Spleen (tissue), 11 donors: ENCODE results near the gene PDC. TPM values are rescaled to one million over a fixed set of nuclear protein-coding genes. Genes with fewer than 3 reads are reported as not detected.
"Not testable (repeated sequence)": the region's sequence is repeated elsewhere in the genome, so short reads cannot be mapped to it uniquely, and the experiment has no call there.

Experiments
- DNase-seq: peaks from one replicate; pipeline ENCODE4 v3.0.0-alpha.2; 2020
- H3K27ac ChIP-seq, 8 donors: fragments of 200-600 bp; sonication (generic) in 7 of 8; 1 replicate in 4 of 8; 2 replicates in 4 of 8; pipeline versions ENCODE4 v1.5.0 to v1.8.0; 2016 to 2021; ENCODE audit warnings: inconsistent platforms in 4 of 8, mild to moderate bottlenecking in 4 of 8, moderate library complexity in 1 of 8
- H3K27me3 ChIP-seq, 7 donors: fragments of 200-600 bp; sonication (generic) in 6 of 7; replicated peaks in 1 of 7; 1 replicate in 4 of 7; 2 replicates in 3 of 7; pipeline versions ENCODE4 v1.5.0 to v1.8.0; 2016 to 2021; ENCODE audit warnings: inconsistent platforms in 3 of 7, mild to moderate bottlenecking in 1 of 7
- H3K36me3 ChIP-seq, 6 donors: fragments of 200-600 bp; sonication (generic) in 5 of 6; 1 replicate in 4 of 6; 2 replicates in 2 of 6; pipeline versions ENCODE4 v1.5.0 to v1.8.0; 2016 to 2021; ENCODE audit warnings: inconsistent platforms in 2 of 6
- H3K4me1 ChIP-seq, 6 donors: fragments of 200-600 bp; sonication (generic) in 5 of 6; 1 replicate in 3 of 6; 2 replicates in 3 of 6; pipeline versions ENCODE4 v1.5.0 to v1.8.0; 2016 to 2021; ENCODE audit warnings: inconsistent platforms in 3 of 6
- H3K4me3 ChIP-seq, 8 donors: fragments of 200-600 bp; sonication (generic) in 7 of 8; 1 replicate in 4 of 8; 2 replicates in 4 of 8; pipeline versions ENCODE4 v1.5.0 to v1.8.0; 2016 to 2021; ENCODE audit warnings: inconsistent platforms in 4 of 8, mild to moderate bottlenecking in 4 of 8, moderate library complexity in 2 of 8
- H3K9me3 ChIP-seq, 8 donors: fragments of 200-600 bp; sonication (generic) in 7 of 8; 1 replicate in 4 of 8; 2 replicates in 4 of 8; pipeline versions ENCODE4 v1.5.0 to v1.8.0; 2016 to 2021; ENCODE audit warnings: inconsistent platforms in 4 of 8
- CTCF ChIP-seq, 11 experiments: fragments of 200-600 bp in 7 of 11; fragments of 450-650 bp in 4 of 11; sonication (generic) in 4 of 11; IDR thresholded peaks in 8 of 11; conservative IDR thresholded peaks in 3 of 11; 1 replicate in 7 of 11; 2 replicates in 4 of 11; pipeline versions ENCODE4 v1.4.0 to v1.8.0; 2016 to 2021; ENCODE audit warnings: antibody characterized with exemption in 11 of 11, inconsistent platforms in 4 of 11, mild to moderate bottlenecking in 1 of 11
- POLR2A ChIP-seq, 3 donors: fragments of 450-650 bp; IDR thresholded peaks; one replicate each; pipeline ENCODE4 v1.5.1; 2017; ENCODE audit warnings: antibody characterized with exemption in 3 of 3, mild to moderate bottlenecking in 1 of 3
- POLR2AphosphoS5 ChIP-seq, 3 donors: sonication (generic); formaldehyde crosslinking; IDR thresholded peaks; one replicate each; pipeline ENCODE4 v1.5.1; 2017; ENCODE audit warnings: antibody characterized with exemption in 3 of 3
- WGBS, 5 donors: extraction: QIAGEN DNeasy Blood & Tissue Kit in 3 of 5; methylation state at CpG; one replicate each; pipeline versions ENCODE4 v1.1.5 to v1.1.7; 2013 to 2018; 5-methylcytosine and 5-hydroxymethylcytosine counted together
- intact Hi-C: fragments of 100-400 bp; cut with DNase I; formaldehyde crosslinking; loops from one replicate; pipeline ENCODE4 v1.15.0; 2023; ENCODE audit warnings: low total_unique reads
- polyA plus RNA-seq, 3 donors: library from polyadenylated mRNA; stranded (reverse); fragments of 200-250 nt; gene quantifications; one replicate each; pipeline ENCODE4 v1.2.1, GENCODE V29; 2013
- total RNA-seq, 7 donors: library from RNA; depleted of rRNA in 3 of 7; stranded (reverse); fragments of >200 nt in 3 of 7; fragmentation: NEBNext Ultra II Directional in 4 of 7; extraction: Animal tissue kit (Norgen Biotek cat#: 25700) in 4 of 7; gene quantifications; one replicate each; pipeline versions ENCODE4 v1.1.0 to v1.2.1, GENCODE V29; 2016 to 2021
- donor health status: healthy with polysubstance abuse.
- donor health status: DM: no; HTN: no; CAD: no; lungs with moderate emphysema.
- donor health status: DM: no; HTN: no; CAD: no.
- donor health status: Bipolar disorder and iron deficiency.
- donor health status: healthy.
- donor health status: DM: no; HTN: no; CAD: no.
- donor health status: DM: yes; HTN: yes; CAD: no.

PDC gene
- total and polyA plus RNA-seq, 10 donors, result not detected

GRCh38 chr1:186473047-186473446 is 12.1 kb upstream of the PDC start:
- TF ChIP-seq POLR2AphosphoS5 (IDR thresholded peaks at IDR 0.05) (no peak), CTCF (IDR thresholded peaks at IDR 0.05 in 8 of 11, conservative IDR thresholded peaks at IDR 0.05 in 3 of 11) (no peak), POLR2A (IDR thresholded peaks at IDR 0.05) (no peak)
- intact Hi-C loops, result no loop called here
- no peaks in the 10 kb centered on the region for H3K4me1 ChIP-seq
- H3K9me3 ChIP-seq, result no peaks in the 10 kb centered on the region
- DNase-seq, result no peak
- no peak overlapping the region for H3K27ac ChIP-seq
- H3K4me3 ChIP-seq, result no peak overlapping the region
- H3K27me3 ChIP-seq, result no peaks in the 10 kb centered on the region
- WGBS, 5 donors, result 68 to 85% (median 75%) methylated on average over 4 of the region's 4 CpGs
- no peaks in the 10 kb centered on the region for H3K36me3 ChIP-seq

GRCh38 chr1:186465946-186466345 is 5.0 kb upstream of the PDC start:
- H3K27me3 ChIP-seq, result no peaks in the 10 kb centered on the region
- intact Hi-C loops, result no loop called here
- H3K4me1 ChIP-seq, result no peaks in the 10 kb centered on the region
- no peak for DNase-seq
- no peaks in the 10 kb centered on the region for H3K9me3 ChIP-seq
- no peak for TF ChIP-seq POLR2A (IDR thresholded peaks at IDR 0.05)
- no peak for TF ChIP-seq POLR2AphosphoS5 (IDR thresholded peaks at IDR 0.05)
- no peak for TF ChIP-seq CTCF (IDR thresholded peaks at IDR 0.05 in 8 of 11, conservative IDR thresholded peaks at IDR 0.05 in 3 of 11)
- H3K36me3 ChIP-seq, result no peaks in the 10 kb centered on the region
- H3K4me3 ChIP-seq, result no peak overlapping the region
- no peak overlapping the region for H3K27ac ChIP-seq
- 58 to 68% (median 65%) methylated on average over 2 of the region's 2 CpGs for WGBS, 5 donors

- DNase-seq, H3K27me3 ChIP-seq, H3K27ac ChIP-seq, H3K9me3 ChIP-seq, H3K4me1 ChIP-seq, intact Hi-C loops, H3K4me3 ChIP-seq, H3K36me3 ChIP-seq: not testable (repeated sequence)
Observed at GRCh38 chr1:186465491-186465890, 4.6 kb upstream of the PDC start.

- no peak overlapping the region for H3K27ac ChIP-seq
- no peaks in the 10 kb centered on the region for H3K9me3 ChIP-seq
- DNase-seq, result no peak
- no peaks in the 10 kb centered on the region for H3K4me1 ChIP-seq
- no peaks in the 10 kb centered on the region for H3K27me3 ChIP-seq
- WGBS, 5 donors, result 84 to 93% (median 85%) methylated on average over 3 of the region's 3 CpGs
- H3K36me3 ChIP-seq, result no peaks in the 10 kb centered on the region
- intact Hi-C loops, result no loop called here
- H3K4me3 ChIP-seq, result no peak overlapping the region
- TF ChIP-seq POLR2AphosphoS5 (IDR thresholded peaks at IDR 0.05) (no peak), POLR2A (IDR thresholded peaks at IDR 0.05) (no peak), CTCF (IDR thresholded peaks at IDR 0.05 in 8 of 11, conservative IDR thresholded peaks at IDR 0.05 in 3 of 11) (no peak)
Observed at GRCh38 chr1:186463926-186464325, 3.0 kb upstream of the PDC start.

- WGBS, 5 donors, result 79 to 89% (median 86%) methylated on average over 5 of the region's 5 CpGs
- Histone ChIP-seq H3K27me3 (no peaks in the 10 kb centered on the region), H3K9me3 (no peaks in the 10 kb centered on the region), H3K36me3 (no peaks in the 10 kb centered on the region), H3K27ac (no peak overlapping the region), H3K4me1 (no peaks in the 10 kb centered on the region), H3K4me3 (no peak overlapping the region)
- TF ChIP-seq POLR2AphosphoS5 (IDR thresholded peaks at IDR 0.05) (no peak), CTCF (IDR thresholded peaks at IDR 0.05 in 8 of 11, conservative IDR thresholded peaks at IDR 0.05 in 3 of 11) (no peak), POLR2A (IDR thresholded peaks at IDR 0.05) (no peak)
- DNase-seq, result no peak
- intact Hi-C loops, result no loop called here
Observed at GRCh38 chr1:186463511-186463910, 2.6 kb upstream of the PDC start.

- 93 to 98% (median 95%) methylated on average over 11 to 14 of the region's 14 CpGs for WGBS, 5 donors
- H3K4me3 ChIP-seq, H3K9me3 ChIP-seq, H3K4me1 ChIP-seq, H3K27me3 ChIP-seq, intact Hi-C loops, H3K27ac ChIP-seq, DNase-seq, H3K36me3 ChIP-seq: not testable (repeated sequence)
Observed at GRCh38 chr1:186459161-186459560, 1.8 kb downstream of the PDC start.
